HG03139 (cell line): ENCODE data around the gene CLEC9A.

Experiments
- ATAC-seq: cut with Tn5 transposase; IDR thresholded peaks from one replicate; pipeline ENCODE4 v1.9.1; 2021; ENCODE audit not compliant: unreplicated experiment

Gene CLEC9A

GRCh38 chr12:10065241-10065640 is 34.8 kb downstream of the CLEC9A start:
- ATAC-seq: no peak

- ATAC-seq: no peak
Observed at GRCh38 chr12:10067264-10067663, 36.8 kb downstream of the CLEC9A start.

- ATAC-seq: no peak
Observed at GRCh38 chr12:10067942-10068341, 37.5 kb downstream of the CLEC9A start.

GRCh38 chr12:10068644-10069043 is 38.2 kb downstream of the CLEC9A start:
- no peak for ATAC-seq

GRCh38 chr12:10069099-10069498 is 38.6 kb downstream of the CLEC9A start:
- ATAC-seq: no peak

- ATAC-seq: no peak
Observed at GRCh38 chr12:10069976-10070375, 39.5 kb downstream of the CLEC9A start.

GRCh38 chr12:10070380-10070779 is 39.9 kb downstream of the CLEC9A start:
- no peak for ATAC-seq

- no peak for ATAC-seq
Observed at GRCh38 chr12:10072131-10072530, 41.6 kb downstream of the CLEC9A start.

- no peak for ATAC-seq
Observed at GRCh38 chr12:10073261-10073660, 42.8 kb downstream of the CLEC9A start.

- no peak for ATAC-seq
Observed at GRCh38 chr12:10075451-10075850, 45.0 kb downstream of the CLEC9A start.

GRCh38 chr12:10082117-10082874 is 51.8 kb downstream of the CLEC9A start:
- ATAC-seq: no peak

- ATAC-seq: no peak
Observed at GRCh38 chr12:10084733-10085132, 54.3 kb downstream of the CLEC9A start.

- ATAC-seq: no peak
Observed at GRCh38 chr12:10086387-10086786, 55.9 kb downstream of the CLEC9A start.

- ATAC-seq: no peak
Observed at GRCh38 chr12:10088031-10088430, 57.5 kb downstream of the CLEC9A start.

- no peak for ATAC-seq
Observed at GRCh38 chr12:10088955-10089900, 58.7 kb downstream of the CLEC9A start.

- no peak for ATAC-seq
Observed at GRCh38 chr12:10094646-10095395, 64.3 kb downstream of the CLEC9A start.

- ATAC-seq: no peak
Observed at GRCh38 chr12:10095971-10096370, 65.5 kb downstream of the CLEC9A start.

GRCh38 chr12:10097521-10097920 is 67.0 kb downstream of the CLEC9A start:
- ATAC-seq: no peak

- no peak for ATAC-seq
Observed at GRCh38 chr12:10098791-10099190, 68.3 kb downstream of the CLEC9A start, which contains the start of gene CLEC1A. Gene CLEC1A (minus strand): TSS chr12:10098985. CDS start chr12:10098922, 63 bp downstream.

GRCh38 chr12:10101042-10101579 is 70.6 kb downstream of the CLEC9A start:
- ATAC-seq: no peak
